Keratinocyte (primary cell): Measurements from ENCODE around the gene AMD1.

Experiments
- CTCF ChIP-seq, 3 experiments: IDR thresholded peaks in 1 of 3; conservative IDR thresholded peaks in 1 of 3; optimal IDR thresholded peaks in 1 of 3; 2 replicates in 2 of 3; 3 replicates in 1 of 3; pipeline versions ENCODE3 to v1.5.1; 2011; ENCODE audit warnings: low read length in 3 of 3, mild to moderate bottlenecking in 3 of 3, moderate library complexity in 2 of 3, control low read depth in 1 of 3, inconsistent platforms in 1 of 3; ENCODE audit not compliant: insufficient read depth in 2 of 3; ENCODE audit errors: extremely low read depth in 1 of 3
- EZH2 ChIP-seq: IDR thresholded peaks from one replicate; pipeline ENCODE4 v1.6.1; 2012; ENCODE audit warnings: inconsistent platforms, mild to moderate bottlenecking, low read length, moderate library complexity

- TF ChIP-seq EZH2 (no peak), CTCF (optimal IDR thresholded peaks at IDR 0.05 in 1 of 3, IDR thresholded peaks at IDR 0.05 in 1 of 3, conservative IDR thresholded peaks at IDR 0.05 in 1 of 3; ENCODE audit: extremely low read depth in 1 of 3, insufficient read depth in 2 of 3, low read length in 3 of 3) (no peak)
These were observed 24.8 kb upstream of the AMD1 start for GRCh38 chr6:110849781-110850180.
